HG02623 (cell line): ENCODE results near the gene JAG1.

ENCODE experiments used
- ATAC-seq: cut with Tn5 transposase; IDR thresholded peaks from one replicate; pipeline ENCODE4 v1.9.1; 2021; ENCODE audit warnings: moderate library complexity; ENCODE audit not compliant: unreplicated experiment

Gene JAG1

DNA sequence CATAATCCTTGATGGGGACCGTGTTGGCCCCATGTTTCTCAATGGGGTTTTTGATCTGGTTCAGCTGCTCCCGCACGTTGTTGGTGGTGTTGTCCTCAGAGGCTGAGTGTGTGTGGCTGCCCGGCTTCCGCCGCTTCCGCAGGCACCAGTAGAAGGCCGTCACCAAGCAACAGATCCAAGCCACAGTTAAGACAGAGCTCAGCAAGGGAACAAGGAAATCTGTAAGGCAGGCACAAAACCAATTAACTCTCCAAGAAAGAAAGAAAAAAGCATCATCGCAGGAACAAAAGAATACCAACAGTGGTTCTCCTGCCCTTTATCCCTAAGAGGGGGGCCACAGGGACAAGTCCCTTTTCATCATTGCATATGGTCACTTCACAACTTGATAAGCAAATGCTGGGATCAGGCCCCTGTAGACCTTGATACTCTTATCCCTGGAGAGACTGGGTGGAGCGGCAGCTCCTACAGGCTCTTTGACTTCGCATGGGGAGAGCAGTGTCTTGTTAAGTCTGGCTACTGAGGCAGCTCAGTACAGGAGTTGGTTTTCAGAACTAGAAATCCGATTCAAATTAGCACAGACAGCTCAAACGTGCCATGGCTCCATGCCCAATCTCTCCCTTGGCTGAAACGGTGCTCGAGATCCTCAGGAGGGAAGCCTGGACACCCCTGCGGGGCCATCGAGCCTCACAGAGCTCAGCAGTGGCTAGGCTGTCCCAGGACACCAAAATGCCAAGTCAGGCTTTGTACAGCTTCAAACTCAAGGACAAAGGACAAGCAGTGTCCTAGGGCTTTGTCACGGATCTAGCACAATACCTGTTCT lies 33.9 kb downstream of the JAG1 start:
- no peak for ATAC-seq

DNA sequence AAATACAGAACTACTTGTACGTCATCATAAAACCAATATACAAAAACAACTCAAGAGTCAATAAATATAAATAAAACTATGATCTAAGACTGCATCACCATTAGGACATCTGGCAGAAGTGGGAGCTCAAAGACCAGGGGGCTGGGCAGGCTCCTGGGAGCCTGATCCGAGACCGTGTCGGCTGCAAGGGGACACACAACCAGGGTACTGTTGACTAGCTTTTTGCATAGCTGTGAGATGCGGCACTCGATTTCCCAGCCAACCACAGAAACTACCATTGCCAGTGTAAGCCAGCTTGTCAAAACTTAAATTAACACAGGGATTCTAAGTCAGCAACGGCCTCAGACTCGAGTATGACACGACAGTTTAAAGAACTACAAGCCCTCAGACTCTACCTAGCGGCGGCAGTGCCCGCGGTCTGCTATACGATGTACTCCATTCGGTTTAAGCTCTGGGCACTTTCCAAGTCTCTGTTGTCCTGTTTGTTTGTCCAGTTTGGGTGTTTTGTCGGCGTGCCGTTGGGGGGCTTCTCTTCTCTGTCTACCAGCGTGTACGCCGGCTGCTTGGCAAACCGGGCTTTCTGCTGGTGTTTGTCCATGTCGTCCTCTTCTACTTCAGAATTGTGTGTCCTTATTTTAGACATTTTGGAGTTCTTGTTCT lies 34.6 kb downstream of the JAG1 start:
- no peak for ATAC-seq

DNA sequence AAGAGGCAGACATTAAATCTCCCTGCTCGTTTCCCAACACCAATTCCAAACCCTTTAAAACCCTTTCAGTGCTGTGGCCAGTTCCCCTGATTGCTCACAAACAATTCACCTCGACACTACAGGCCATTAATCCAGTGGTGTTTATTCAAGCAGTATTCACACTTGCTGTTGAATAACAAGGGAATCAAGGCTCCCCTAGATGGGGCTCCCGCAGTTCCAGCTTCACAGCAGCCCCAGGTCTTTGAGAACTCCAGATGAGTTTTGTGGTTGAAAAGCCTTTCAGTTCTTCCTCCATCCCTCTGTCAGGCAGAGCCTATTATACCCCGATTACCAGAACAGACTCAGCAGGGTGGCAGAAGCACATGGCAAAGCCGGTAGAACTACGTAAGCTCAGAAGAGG lies 36.2 kb downstream of the JAG1 start:
- ATAC-seq = no peak

DNA sequence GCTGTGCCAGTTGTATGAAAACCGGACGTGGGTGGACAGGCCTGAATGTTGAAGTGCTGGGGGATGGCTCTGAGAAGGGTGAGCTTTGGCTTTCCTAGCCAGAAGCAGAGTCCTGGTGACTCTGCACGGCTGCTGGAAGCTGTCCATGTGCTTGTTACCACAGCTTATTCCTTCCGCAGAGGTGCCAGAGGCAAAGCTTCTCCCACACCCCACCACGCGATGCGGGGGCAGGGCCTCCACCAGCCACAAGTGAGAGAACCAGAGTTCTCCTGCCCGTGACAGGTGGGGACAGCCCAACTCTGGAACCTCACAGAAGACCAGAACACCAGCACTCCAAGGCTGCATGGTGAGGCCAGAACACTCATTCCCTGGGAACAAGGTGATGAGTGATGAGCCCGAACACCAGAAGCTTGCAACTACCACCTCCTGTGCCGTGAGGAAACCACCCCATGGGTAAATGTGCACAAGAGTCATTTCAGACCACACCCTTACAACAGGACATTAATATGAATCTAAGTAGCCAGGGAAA lies 36.7 kb downstream of the JAG1 start:
- ATAC-seq = no peak

DNA sequence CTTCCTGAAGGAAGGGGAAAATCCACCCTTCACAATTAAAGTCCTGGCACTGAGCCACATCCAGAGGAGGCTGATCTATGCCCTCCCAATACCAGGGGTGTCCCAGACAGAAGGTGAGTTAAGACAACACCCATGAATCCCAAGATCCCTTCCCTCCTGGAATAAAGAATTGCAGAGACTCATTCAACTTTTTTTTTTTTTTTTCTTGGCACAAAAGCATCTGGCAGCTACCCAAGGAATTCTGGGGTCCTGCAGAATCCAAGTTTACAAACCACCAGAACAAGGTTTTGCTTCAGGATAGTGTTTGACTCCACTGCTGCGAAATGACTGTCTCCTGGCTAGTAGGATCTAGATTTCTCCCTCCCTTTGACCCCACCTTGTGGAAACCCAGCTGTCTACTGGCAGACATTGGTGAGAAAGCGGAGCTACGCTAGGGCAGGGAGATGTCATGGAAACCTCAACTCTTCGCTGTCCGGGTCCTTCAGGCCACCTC lies 37.4 kb downstream of the JAG1 start:
- no peak for ATAC-seq

DNA sequence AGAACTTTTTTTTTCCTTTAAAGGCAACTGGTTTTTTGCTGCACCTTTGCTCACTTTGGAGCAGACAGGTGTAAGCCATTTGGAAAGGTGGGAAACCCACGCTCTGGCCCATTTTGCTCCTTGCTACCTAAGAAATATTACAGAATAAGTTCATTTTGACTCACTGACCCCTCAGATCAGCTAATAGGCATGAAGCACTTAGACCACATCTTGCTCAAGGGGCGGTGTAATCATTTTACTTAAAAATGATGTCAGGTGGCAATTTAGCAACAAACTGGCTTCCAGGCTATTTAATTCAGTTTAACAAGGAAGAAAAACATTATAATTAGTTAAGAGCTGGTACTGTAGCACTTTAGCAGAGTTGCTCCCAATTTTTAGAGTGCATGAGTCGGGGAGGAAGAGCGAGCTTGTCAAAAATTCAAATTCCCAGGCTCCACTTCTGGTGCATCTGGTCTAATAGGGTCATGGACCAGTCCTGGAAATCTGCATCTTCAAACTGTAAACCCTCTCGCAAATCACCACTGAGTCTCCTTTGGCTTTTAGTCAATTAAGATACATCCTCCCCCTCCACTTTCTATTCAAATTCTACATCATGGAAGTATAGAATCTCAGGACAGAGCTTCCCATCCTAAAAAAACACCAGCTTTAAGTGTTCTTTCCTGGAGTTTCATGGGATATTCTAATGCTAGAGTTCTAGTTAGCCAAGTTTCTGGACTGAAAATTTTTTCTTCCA lies 38.2 kb downstream of the JAG1 start:
- no peak for ATAC-seq

DNA sequence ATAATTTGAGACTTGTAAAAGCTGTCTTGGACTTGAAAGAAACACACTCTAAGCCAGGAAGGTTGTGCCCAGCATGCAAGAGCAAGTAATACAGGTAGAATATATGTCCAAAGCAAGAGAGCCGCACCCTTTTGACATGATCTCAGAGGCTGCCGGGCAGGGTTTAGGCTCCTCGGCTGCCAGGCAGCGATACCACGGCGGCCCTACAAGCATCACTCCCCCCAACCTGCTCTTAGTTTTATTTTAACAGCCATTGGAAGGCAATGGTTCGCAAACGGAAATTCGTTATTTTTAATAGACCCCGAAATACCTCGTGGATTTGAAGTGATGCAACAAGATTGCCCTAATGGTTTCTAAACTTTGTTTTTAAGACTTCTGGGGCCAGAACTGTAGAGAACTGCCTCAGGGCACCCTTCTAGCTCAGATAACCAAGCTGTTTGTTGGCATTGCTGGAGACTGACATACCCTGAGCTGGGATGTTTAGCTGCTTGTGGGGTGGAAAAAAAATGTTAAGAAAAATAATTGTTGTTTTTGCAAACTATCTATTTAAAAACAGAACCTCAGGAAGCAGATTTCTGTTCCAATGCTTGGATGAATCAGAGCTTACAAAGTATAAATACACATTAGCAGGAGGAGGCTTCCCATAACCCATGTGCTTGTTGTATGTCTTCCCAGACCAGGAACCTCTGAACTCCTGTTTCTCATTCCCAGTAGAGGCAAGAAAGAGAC lies 39.0 kb downstream of the JAG1 start:
- ATAC-seq = no peak

DNA sequence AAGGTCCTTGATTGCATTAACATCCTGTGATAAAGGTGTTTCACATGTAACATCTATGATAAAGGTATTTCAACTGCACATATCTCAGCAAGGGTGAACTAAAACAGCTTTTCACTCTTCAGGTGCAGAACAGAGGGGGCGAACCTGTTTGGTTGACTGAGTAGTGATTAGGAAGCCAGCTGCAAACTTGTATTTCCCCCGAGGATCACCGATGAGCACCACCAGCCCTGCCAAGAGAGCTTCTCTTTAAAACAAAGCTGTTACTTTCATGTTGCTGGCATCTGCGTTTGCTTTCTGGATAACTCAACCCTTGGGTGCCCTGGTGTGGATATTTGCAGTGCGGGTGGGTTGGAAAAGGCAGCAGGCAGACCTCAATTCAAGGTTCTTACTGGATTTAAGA lies 39.6 kb downstream of the JAG1 start:
- no peak for ATAC-seq

DNA sequence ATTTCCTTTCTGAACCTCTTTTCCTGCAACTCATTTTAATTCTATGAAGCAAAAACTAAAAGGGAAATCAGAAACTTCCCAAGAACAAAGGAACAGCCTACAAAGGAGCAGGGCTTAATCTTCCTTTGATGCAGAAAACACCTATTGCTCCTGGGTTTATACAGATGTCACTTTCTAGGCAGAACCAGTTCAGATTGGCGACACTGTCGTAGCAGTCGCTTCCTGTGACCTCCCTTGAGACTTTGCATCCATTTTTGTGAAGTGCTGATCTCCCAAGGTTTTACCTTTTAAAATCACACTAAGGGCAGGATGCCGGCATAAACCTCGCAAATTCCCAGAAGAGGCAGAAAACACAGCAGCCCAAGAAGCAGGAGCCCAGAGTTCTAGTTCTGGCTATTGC lies 40.1 kb downstream of the JAG1 start:
- no peak for ATAC-seq

DNA sequence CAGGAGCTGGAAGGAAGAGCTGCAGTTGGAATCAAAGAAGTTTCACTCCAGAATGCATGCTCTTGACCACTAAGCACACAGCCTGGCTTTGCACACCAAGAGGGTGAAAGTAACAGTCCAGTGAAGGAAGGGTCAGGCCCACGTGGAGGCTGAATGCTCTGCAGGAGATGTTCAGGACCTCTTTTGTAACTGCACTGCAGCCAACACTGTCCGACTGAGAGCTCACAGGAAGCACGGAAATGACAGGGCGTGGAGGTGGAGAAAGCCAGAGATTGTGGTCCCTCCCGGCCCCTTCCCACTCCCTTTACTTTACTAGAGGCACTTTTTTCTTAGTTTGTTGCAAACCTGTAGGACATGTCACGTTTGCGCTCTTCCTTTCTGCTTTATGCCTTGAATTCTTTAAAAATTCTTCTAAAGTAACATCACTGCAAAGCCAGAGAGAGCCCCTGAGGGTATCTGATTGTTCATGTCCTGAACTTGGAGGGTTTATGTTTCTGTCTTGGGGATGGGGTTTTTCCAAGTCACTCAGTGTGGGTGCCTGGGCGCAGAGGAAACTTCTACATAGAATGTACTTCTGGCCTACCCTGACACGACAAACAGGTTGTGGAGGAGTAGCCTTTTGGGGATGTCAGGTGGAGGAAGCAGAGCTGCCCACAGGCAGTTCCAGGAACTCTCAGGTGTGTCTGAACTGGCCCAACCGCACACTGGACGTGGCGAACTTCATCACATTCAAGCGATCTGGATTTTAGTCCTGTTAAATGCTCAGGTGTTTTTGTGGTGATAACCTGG lies 40.9 kb downstream of the JAG1 start:
- no peak for ATAC-seq

DNA sequence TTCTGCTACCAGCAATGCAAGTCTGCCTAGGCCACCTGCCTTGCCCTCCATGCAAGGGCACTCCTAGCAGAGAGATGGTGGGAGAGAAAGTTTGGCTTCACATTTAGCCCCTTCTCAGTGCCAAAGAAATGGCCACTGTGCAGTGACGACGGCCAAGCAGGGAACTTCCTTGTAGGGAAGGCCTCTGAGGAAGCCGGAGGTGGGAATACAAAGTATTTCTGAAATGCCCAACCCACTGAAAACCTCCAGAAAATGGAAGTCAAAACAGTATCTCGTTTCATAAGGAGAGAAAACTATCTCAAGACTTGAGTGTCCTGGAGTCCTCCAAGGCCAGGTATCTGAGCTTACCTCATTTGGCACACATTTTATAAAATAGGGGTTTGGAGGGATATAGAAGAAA lies 42.7 kb downstream of the JAG1 start:
- no peak for ATAC-seq

DNA sequence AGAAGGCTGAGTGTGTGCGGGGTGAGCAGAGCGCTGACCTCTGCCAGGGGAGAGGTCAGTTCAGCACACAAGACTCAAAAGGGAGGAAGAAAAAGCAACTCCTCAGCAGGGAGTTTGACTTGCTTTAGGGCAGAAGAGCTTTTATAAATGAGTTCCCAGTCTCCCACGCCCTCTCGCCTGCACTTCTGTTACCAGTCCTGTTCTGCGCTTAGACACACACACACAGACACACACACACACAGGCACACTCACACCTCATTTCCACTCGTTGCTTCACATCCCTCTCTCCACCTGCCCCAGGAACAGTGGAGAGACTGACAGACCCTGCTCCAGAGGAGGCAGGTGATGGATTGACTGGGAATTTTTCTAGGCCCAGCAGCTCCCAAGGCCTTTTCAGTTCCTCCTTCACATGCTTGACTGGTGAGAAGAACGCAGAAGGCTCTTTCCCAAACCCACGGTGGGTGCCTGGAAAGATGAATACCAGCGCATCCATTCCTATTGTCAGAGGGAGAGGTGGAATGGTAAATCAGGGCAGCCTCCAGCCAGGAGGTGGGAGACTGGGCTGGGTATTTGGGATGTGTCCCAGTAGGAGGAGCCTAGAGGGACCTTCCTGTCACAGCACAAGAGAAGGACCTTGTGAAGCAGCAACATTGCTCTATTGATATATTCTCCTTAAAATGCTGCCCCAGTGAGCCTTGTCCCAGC lies 43.7 kb downstream of the JAG1 start:
- no peak for ATAC-seq

DNA sequence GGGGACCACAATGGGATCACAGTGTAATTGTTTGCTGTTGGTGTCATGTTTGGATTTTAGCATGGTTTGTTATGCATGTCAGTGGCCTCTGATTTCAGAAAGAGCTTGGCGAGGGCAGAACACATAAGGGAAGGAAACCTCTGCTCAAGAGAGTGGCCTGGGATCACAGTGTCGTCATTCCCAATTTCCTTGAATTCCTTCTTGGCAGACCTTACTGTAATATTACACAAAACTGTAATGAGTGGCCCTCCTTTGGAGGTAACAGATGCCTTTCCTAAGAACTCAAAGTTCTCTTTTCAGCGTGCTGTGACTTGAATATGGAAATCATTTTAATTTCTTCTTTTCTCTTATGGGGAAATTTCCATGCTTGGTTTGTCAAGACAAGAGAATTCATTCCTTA lies 46.9 kb downstream of the JAG1 start:
- ATAC-seq = no peak

DNA sequence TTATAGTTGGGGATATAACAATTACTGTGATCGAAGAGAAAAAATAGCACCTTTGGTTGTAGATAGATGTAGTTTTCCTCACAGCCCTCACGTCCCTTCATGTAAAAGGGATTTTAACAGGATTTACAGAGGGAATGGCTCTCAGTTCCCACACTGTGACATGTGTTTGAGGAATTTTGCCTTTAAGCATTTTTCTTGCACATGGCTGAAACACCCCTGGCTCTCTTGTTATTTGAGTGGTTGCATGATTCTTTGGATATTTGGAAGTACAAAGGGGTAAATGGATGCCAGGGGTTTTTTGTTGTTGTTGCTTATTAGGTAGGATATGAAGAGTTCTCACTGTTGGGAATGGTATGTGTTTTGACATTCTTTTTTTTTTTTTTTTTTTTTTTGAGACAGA lies 48.2 kb downstream of the JAG1 start:
- ATAC-seq = no peak

DNA sequence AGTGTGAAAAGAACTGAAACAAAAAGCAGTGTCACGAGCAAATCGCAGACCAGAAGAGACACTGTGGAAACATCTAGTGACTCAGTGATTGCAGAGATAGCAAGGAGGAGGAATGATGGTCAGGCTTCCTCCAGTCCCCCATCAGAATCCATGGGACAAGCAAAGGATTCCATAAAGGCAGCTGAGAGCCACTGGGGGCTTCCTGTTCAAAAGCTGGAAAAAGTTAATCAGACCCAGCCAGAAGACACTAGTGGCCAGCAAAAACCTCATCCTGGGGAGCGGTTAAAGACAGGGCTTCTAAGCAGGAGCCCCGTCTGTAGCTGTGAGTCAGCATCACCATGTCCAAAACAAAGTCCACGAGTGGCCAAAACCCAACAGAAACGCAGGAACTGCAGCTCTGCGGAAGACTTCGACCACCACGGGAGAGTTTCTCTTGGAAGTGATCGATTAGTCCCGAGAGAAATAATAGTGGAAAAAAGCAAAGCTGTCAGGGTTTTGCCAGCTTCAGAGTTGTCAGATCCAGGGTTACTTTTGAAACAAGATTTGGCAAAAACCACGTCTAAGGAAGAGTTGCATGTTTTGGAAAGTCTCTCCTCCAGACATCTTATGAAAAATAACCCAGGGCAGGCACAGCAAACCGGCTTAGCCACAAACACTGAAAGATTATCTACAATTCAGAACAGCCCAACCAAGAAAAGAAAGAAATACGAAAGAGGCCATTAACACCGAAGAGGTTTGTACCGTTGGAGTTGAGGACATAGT lies 51.0 kb downstream of the JAG1 start:
- no peak for ATAC-seq

DNA sequence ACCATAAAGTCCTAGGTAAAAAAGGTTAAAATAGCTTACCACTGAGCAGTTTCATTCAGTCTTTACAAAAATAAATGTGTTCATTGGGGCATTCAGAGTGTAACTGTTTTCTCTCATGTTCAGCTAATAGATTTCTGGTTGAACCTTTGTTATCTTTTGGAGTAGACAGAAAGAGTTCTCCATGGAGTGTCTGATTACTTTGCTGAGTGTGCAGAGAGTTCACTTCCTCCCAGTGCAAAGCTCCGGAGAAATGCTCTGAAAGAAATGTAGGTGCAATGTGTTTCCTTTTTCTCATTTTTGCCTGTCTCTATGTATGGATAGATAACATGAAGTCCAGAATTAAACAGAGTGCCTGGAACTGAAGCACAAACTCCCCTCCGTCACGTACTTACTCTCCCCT lies 52.6 kb downstream of the JAG1 start:
- ATAC-seq = no peak

DNA sequence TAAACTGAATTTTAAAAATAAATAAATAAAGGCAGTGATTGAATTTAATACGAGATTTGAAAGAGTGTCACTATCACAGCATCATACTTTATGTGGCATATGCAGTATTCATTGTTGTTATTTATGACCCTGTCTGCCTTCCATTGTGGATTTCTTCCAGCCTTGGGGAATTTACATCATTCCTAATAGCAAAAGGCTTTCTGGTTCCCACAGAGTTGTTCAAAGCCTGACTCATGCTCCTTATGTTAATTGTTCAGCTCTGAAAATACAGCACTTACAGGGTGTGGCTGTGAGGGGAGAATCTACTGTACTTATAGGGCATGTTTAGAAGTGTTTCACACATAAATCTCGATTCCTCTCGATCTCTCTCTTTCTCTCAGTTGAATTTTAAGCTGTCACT lies 54.4 kb downstream of the JAG1 start:
- no peak for ATAC-seq

DNA sequence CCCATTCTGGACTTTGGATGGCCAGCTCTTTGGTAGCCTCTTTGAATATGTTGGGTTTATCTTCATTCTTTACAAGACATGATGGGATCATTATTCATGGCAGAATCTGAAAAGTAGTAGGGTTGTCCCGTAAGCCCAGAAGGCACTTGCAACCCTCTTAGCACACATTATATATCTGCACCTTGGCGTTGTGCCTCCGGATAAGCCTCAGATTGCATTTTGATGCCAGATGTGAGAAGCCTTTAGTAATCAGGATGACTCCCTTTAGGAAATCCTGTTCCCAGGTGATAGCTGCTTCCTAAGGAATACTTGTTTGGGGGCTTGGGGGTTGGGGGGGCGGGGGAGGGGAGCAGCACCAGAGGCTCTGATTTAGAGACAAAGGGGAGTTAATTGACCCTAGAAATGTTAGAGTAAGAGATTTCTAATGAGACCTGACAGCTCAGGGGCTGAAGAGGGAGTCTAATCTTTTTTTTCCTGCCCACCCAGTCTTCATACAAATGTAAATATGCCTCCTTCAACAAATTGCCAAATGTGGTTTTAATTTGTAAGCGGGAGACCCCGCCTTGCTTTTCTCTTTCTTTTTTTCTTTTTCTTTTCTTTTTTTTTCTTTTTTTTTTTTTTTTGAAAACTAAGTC lies 55.1 kb downstream of the JAG1 start:
- ATAC-seq = no peak
